ENCODE results near the gene ITIH3.

GRCh38 chr3:52848617-52849016, 54.0 kb downstream of the ITIH3 start:
- TF ChIP-seq, protein P1, sequence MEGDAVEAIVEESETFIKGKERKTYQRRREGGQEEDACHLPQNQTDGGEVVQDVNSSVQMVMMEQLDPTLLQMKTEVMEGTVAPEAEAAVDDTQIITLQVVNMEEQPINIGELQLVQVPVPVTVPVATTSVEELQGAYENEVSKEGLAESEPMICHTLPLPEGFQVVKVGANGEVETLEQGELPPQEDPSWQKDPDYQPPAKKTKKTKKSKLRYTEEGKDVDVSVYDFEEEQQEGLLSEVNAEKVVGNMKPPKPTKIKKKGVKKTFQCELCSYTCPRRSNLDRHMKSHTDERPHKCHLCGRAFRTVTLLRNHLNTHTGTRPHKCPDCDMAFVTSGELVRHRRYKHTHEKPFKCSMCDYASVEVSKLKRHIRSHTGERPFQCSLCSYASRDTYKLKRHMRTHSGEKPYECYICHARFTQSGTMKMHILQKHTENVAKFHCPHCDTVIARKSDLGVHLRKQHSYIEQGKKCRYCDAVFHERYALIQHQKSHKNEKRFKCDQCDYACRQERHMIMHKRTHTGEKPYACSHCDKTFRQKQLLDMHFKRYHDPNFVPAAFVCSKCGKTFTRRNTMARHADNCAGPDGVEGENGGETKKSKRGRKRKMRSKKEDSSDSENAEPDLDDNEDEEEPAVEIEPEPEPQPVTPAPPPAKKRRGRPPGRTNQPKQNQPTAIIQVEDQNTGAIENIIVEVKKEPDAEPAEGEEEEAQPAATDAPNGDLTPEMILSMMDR (conservative IDR thresholded peaks at IDR 0.05) = no peak
- TF ChIP-seq ZFX (IDR thresholded peaks at IDR 0.05) = no peak

Data from C4-2B (cell line).